PC-9 (cell line): ENCODE measurements around the gene GMDS. TPM values are rescaled to one million over a fixed set of nuclear protein-coding genes. Genes with fewer than 3 reads are reported as not detected.

Experiments
- BruUV-seq: library from RNA; stranded (reverse); fragments of 400-500 nt; replicated peaks from 2 replicates; lab custom pipeline; 2021; lab: Mats Ljungman, UMichigan
- CTCF ChIA-PET: fragments of 300-600 bp; sonication (Branson Sonifier 250); formaldehyde crosslinking; loops from one replicate; lab custom pipeline; 2022; ENCODE audit warnings: antibody characterized with exemption; lab: Charles Lee
- POLR2A ChIA-PET: fragments of 300-600 bp; sonication (Branson Sonifier 250); formaldehyde crosslinking; loops from one replicate; lab custom pipeline; 2022; ENCODE audit warnings: antibody characterized with exemption; ENCODE audit not compliant: unreplicated experiment; lab: Charles Lee
- DNase-seq, 2 experiments: peaks; one replicate each; pipeline versions ENCODE4 v3.0.0 to v3.0.0-alpha.2; 2015 to 2022; ENCODE audit warnings: mixed read lengths in 1 of 2
- H2AFZ ChIP-seq: fragments of 200-600 bp; sonication (generic); 2 replicates; pipeline ENCODE4 v1.8.1; 2017; ENCODE audit warnings: antibody characterized with exemption
- H3F3A ChIP-seq: fragments of 200-600 bp; sonication (generic); 2 replicates; pipeline ENCODE4 v1.8.1; 2017; ENCODE audit warnings: antibody characterized with exemption, mild to moderate bottlenecking, low read depth; ENCODE audit not compliant: insufficient read depth
- H3K27ac ChIP-seq: fragments of 200-600 bp; sonication (generic); 2 replicates; pipeline ENCODE4 v1.6.1; 2016; ENCODE audit warnings: mixed run types
- H3K27me3 ChIP-seq: fragments of 200-600 bp; sonication (generic); 2 replicates; pipeline ENCODE4 v1.6.1; 2016; ENCODE audit warnings: low read depth, mixed run types; ENCODE audit not compliant: insufficient read depth
- H3K36me3 ChIP-seq: fragments of 200-600 bp; sonication (generic); 2 replicates; pipeline ENCODE4 v1.6.1; 2016; ENCODE audit warnings: low read depth, mixed run types
- H3K4me1 ChIP-seq: fragments of 200-600 bp; sonication (generic); replicated peaks from 2 replicates; pipeline ENCODE4 v1.6.1; 2016; ENCODE audit warnings: mixed run types; ENCODE audit not compliant: insufficient read depth
- H3K4me2 ChIP-seq: fragments of 200-600 bp; sonication (generic); 2 replicates; pipeline ENCODE4 v1.6.1; 2017; ENCODE audit warnings: mixed run types
- H3K4me3 ChIP-seq: fragments of 200-600 bp; sonication (generic); 2 replicates; pipeline ENCODE4 v1.6.1; 2016; ENCODE audit warnings: mixed run types
- H3K79me2 ChIP-seq: fragments of 200-600 bp; sonication (generic); 2 replicates; pipeline ENCODE4 v1.6.1; 2017; ENCODE audit warnings: low read depth, mixed run types
- H3K9me2 ChIP-seq: fragments of 200-600 bp; sonication (generic); 2 replicates; pipeline ENCODE4 v1.8.1; 2017; ENCODE audit warnings: mild to moderate bottlenecking; ENCODE audit not compliant: insufficient read depth
- H3K9me3 ChIP-seq: fragments of 200-600 bp; sonication (generic); 2 replicates; pipeline ENCODE4 v1.8.1; 2016; ENCODE audit warnings: low read depth; ENCODE audit not compliant: insufficient read depth
- H4K20me1 ChIP-seq: fragments of 200-600 bp; sonication (generic); 2 replicates; pipeline ENCODE4 v1.8.1; 2017; ENCODE audit not compliant: insufficient read depth
- EZH2 ChIP-seq: fragments of 200-600 bp; sonication (generic); IDR thresholded peaks from 2 replicates; pipeline ENCODE4 v1.8.0; 2017; ENCODE audit warnings: antibody characterized with exemption, low read depth
- intact Hi-C: fragments of 100-400 bp; cut with micrococcal nuclease; formaldehyde crosslinking; loops from one replicate; pipeline ENCODE4 v1.10.0; 2022; ENCODE audit not compliant: unreplicated experiment
- total RNA-seq: library from RNA; stranded (reverse); gene quantifications from 2 replicates; pipeline ENCODE4 v1.2.3, GENCODE V29; 2021
- TF ChIP-seq, protein P1 (sequence below): fragments of 200-600 bp; sonication (generic); conservative IDR thresholded peaks from 2 replicates; pipeline ENCODE4 v1.6.1; 2017; ENCODE audit warnings: mixed run types, antibody characterized with exemption, mild to moderate bottlenecking, moderate library complexity

GMDS gene
- total RNA-seq, 1 experiment from 2014 or later, result 30.1 TPM

DNA sequence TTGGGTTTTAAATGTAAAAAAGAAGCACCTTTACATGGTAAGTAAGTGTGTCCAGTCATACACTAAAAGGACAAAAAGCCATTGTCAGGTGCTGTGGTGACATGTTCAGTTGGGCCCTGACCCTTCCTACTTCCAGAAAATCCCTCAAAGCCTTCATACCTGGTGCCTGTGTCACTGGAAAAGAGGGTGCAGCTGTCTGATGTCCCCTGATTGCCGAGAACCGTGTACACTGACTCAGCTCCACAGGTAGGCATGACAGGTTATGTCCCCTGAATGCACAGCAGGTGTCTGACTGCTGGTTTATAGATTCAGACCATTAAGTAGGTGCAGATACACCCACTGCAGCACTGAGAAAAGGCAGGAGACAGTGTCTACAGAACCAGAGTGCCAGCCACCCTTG, 536.6 kb downstream of the GMDS start:
- no peaks in the 10 kb centered on the region for H3K79me2 ChIP-seq
- TF ChIP-seq, protein P1, sequence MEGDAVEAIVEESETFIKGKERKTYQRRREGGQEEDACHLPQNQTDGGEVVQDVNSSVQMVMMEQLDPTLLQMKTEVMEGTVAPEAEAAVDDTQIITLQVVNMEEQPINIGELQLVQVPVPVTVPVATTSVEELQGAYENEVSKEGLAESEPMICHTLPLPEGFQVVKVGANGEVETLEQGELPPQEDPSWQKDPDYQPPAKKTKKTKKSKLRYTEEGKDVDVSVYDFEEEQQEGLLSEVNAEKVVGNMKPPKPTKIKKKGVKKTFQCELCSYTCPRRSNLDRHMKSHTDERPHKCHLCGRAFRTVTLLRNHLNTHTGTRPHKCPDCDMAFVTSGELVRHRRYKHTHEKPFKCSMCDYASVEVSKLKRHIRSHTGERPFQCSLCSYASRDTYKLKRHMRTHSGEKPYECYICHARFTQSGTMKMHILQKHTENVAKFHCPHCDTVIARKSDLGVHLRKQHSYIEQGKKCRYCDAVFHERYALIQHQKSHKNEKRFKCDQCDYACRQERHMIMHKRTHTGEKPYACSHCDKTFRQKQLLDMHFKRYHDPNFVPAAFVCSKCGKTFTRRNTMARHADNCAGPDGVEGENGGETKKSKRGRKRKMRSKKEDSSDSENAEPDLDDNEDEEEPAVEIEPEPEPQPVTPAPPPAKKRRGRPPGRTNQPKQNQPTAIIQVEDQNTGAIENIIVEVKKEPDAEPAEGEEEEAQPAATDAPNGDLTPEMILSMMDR, result no peak
- no peak for TF ChIP-seq EZH2
- no TSS peak for BruUV-seq

DNA sequence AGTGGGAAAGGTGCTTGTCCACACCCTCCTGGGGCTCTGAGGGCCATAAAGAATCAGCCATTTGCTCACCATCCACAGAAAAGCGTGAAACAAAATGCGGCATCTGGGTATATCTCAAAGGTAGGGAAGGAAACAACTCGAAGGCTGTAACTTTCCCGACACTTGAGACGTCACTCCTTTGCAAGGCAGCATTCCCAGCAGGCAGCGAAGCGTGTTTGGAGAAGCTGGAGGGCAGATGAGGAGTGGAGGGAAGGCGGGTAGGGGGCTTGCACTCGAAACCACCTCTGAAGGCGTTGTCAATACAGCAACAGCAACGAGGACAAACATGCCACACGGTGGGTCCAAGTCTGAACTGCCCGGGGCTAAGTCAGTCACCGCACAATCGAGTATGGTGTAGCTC, 537.3 kb downstream of the GMDS start:
- H3K4me1 ChIP-seq, result no peaks in the 10 kb centered on the region
- intact Hi-C loops, result no loop called here
- H2AFZ ChIP-seq, result no peak overlapping the region
- BruUV-seq, result no TSS peak
- no peak for DNase-seq
- H3F3A ChIP-seq, result no peaks in the 10 kb centered on the region
- POLR2A ChIA-PET, result no interaction called here
- H3K27ac ChIP-seq, result no peak overlapping the region
- H3K9me2 ChIP-seq, result no peaks in the 10 kb centered on the region
- H4K20me1 ChIP-seq, result no peaks in the 10 kb centered on the region
- H3K4me2 ChIP-seq, result no peak overlapping the region
- no peak for TF ChIP-seq EZH2
- TF ChIP-seq, protein P1, result no peak
- CTCF ChIA-PET, result no interaction called here
- no peaks in the 10 kb centered on the region for H3K36me3 ChIP-seq
- H3K79me2 ChIP-seq, result no peaks in the 10 kb centered on the region
- no peaks in the 10 kb centered on the region for H3K27me3 ChIP-seq
- H3K4me3 ChIP-seq, result no peak overlapping the region
- H3K9me3 ChIP-seq, result no peaks in the 10 kb centered on the region

More for the DNA sequence above, 536.6 kb downstream of the GMDS start:
- peak in 1 of 2 experiments; percentile 36 for DNase-seq
- no peaks in the 10 kb centered on the region for H3K27me3 ChIP-seq
- no peaks in the 10 kb centered on the region for H3K9me2 ChIP-seq
- intact Hi-C loops, result no loop called here
- H3K27ac ChIP-seq, result no peak overlapping the region
- no peaks in the 10 kb centered on the region for H4K20me1 ChIP-seq
- ChIA-PET POLR2A (interaction anchor here (0.6 kb wide), 1 partner anchor 82 kb away, joined by 7 read pairs; no protein-coding TSS in a partner anchor), CTCF (no interaction called here)
- no peaks in the 10 kb centered on the region for H3K9me3 ChIP-seq
- no peaks in the 10 kb centered on the region for H3K36me3 ChIP-seq
- no peak overlapping the region for H3K4me2 ChIP-seq
- H3K4me1 ChIP-seq, result no peaks in the 10 kb centered on the region
- no peaks in the 10 kb centered on the region for H3F3A ChIP-seq
- no peak overlapping the region for H2AFZ ChIP-seq
- H3K4me3 ChIP-seq, result no peak overlapping the region

DNA sequence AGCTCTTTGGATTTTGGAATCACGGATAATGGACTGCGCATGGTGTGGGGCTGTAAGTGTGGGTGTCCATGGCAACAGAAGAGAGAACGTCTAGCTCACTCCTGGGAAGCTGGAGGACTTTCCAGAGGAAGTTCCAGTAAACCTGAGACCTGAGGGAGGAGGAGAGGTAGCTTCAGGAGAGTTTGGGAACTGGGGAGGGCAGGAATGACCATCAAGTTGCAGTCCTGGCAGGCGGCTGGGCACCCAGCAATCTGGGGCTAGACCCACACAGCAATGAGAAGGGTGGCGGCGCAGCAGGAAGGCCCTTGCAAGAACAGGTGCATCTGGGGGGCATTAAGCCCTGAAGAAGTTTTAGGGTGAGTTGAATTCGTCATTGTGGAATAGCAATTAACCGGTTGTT, 539.8 kb downstream of the GMDS start:
- Histone ChIP-seq H3K4me3 (no peak overlapping the region), H4K20me1 (no peaks in the 10 kb centered on the region), H3K9me3 (no peaks in the 10 kb centered on the region), H3K27ac (no peak overlapping the region), H3K4me1 (no peaks in the 10 kb centered on the region), H3F3A (no peaks in the 10 kb centered on the region), H3K9me2 (no peaks in the 10 kb centered on the region), H3K36me3 (no peaks in the 10 kb centered on the region), H3K4me2 (no peak overlapping the region), H3K27me3 (no peaks in the 10 kb centered on the region), H2AFZ (no peak overlapping the region), H3K79me2 (no peaks in the 10 kb centered on the region)
- intact Hi-C loops, result no loop called here
- POLR2A ChIA-PET, result no interaction called here
- no TSS peak for BruUV-seq
- no peak for DNase-seq
- CTCF ChIA-PET, result interaction anchor here (0.6 kb wide), 1 partner anchor 283 kb away, joined by 3 read pairs; no protein-coding TSS in a partner anchor
- no peak for TF ChIP-seq EZH2
- TF ChIP-seq, protein P1, result no peak
